SU-DHL-6 (cell line): ENCODE data around the gene PRPF31.

Experiments
- CTCF ChIP-seq: fragments of 200-600 bp; sonication (generic); IDR thresholded peaks from one replicate; pipeline ENCODE4 v1.5.1; 2017; ENCODE audit warnings: antibody characterized with exemption, mild to moderate bottlenecking, low read length, moderate library complexity; ENCODE audit not compliant: insufficient read depth, poor library complexity, severe bottlenecking
- EZH2phosphoT487 ChIP-seq: fragments of 200-600 bp; sonication (generic), shearing (Covaris generic); conservative IDR thresholded peaks from 2 replicates; pipeline ENCODE4 v1.6.1; 2018; ENCODE audit warnings: mild to moderate bottlenecking, antibody characterized with exemption, low read length, moderate library complexity, mixed read lengths

DNA sequence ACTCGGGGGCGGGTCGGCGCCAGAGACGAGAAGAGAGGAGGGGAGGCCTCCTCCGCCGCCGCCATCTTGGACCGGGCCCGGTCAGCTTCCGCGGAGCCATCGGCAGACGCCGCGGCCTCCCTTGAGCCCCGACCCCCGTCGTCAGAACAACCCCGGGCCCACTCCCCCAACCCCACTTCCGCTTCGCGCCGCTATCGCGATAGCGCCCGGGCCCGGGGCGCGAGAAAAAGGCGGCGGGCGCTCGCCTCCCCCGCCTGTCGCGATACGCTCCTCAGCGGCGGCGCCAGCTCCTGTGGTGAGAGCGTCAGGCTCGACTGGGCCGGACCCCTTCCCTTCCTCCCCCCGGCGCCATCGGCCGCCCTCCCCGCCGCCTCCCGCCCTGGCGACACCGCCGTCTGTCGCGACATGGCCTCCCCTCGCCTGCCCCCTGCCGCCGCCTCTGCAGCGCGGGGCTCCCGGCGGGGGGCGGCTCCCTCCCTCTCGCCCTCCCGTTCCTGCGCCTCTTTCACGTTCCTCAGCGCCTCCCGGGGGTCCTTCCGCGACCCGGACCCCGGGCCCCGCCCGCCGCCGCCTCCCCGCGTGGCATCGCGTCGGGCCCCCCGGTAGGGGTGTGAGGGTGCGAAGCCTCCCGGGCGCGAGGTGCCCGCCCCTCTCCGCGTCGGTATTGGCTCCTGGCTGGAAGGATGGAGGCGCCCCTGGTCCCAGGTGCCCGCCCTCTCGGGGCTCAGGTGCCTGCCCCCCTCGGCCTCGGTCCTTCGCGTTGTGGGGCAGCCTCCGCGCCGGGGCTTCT is 22.3 kb downstream of the PRPF31 start, which contains the start of gene CNOT3:
- TF ChIP-seq CTCF (no peak), EZH2phosphoT487 (no peak)
